NCI-H2107 treated with DMSO at 0.1 percent for 48 hours (cell line): ENCODE results near the gene PDE1C.
"Not testable (repeated sequence)": the region's sequence is repeated elsewhere in the genome, so short reads cannot be mapped to it uniquely, and the experiment has no call there.

ENCODE experiments used
- DNase-seq: peaks from one replicate; lab custom pipeline; 2025; ENCODE audit not compliant: unreplicated experiment; lab: John Stamatoyannopoulos, UW

Gene PDE1C

GRCh38 chr7:32070406-32071360 is at the start of gene PDE1C:
Gene PDE1C, minus strand, starts transcription at chr7:32070407.
- no peak for DNase-seq

GRCh38 chr7:32119790-32120196 is 49.6 kb upstream of the PDE1C start:
- DNase-seq = no peak

GRCh38 chr7:32117837-32118236 is 47.6 kb upstream of the PDE1C start:
- DNase-seq = no peak

GRCh38 chr7:32116436-32116835 is 46.2 kb upstream of the PDE1C start:
- DNase-seq = no peak

- DNase-seq = no peak
These were observed 45.6 kb upstream of the PDE1C start for GRCh38 chr7:32115831-32116230.

GRCh38 chr7:32108651-32109050 is 38.4 kb upstream of the PDE1C start:
- DNase-seq = no peak

GRCh38 chr7:32104766-32105165 is 34.6 kb upstream of the PDE1C start:
- DNase-seq = no peak

GRCh38 chr7:32103361-32103760 is 33.2 kb upstream of the PDE1C start:
- no peak for DNase-seq

- DNase-seq = no peak
These were observed 32.2 kb upstream of the PDE1C start for GRCh38 chr7:32102432-32102873.

- DNase-seq = no peak
These were observed 30.2 kb upstream of the PDE1C start for GRCh38 chr7:32100407-32100907.

GRCh38 chr7:32094516-32094915 is 24.3 kb upstream of the PDE1C start:
- DNase-seq = no peak

GRCh38 chr7:32093415-32094408 is 23.5 kb upstream of the PDE1C start:
- DNase-seq = no peak

GRCh38 chr7:32092346-32092745 is 22.1 kb upstream of the PDE1C start:
- no peak for DNase-seq

GRCh38 chr7:32091608-32092210 is 21.5 kb upstream of the PDE1C start:
- DNase-seq = no peak

GRCh38 chr7:32089678-32090077 is 19.5 kb upstream of the PDE1C start:
- no peak for DNase-seq

GRCh38 chr7:32089256-32089655 is 19.0 kb upstream of the PDE1C start:
- DNase-seq = no peak

GRCh38 chr7:32088451-32088881 is 18.3 kb upstream of the PDE1C start:
- no peak for DNase-seq

- no peak for DNase-seq
These were observed 9.3 kb upstream of the PDE1C start for GRCh38 chr7:32079510-32079909.

GRCh38 chr7:32078824-32079223 is 8.6 kb upstream of the PDE1C start:
- DNase-seq = no peak

GRCh38 chr7:32077806-32078205 is 7.6 kb upstream of the PDE1C start:
- DNase-seq = no peak

- not testable (repeated sequence) for DNase-seq
These were observed 6.6 kb upstream of the PDE1C start for GRCh38 chr7:32076802-32077201.
